ENCODE measurements around the gene AKAP9.
"Not testable (repeated sequence)": the region's sequence is repeated elsewhere in the genome, so short reads cannot be mapped to it uniquely, and the experiment has no call there.

AKAP9 gene

DNA sequence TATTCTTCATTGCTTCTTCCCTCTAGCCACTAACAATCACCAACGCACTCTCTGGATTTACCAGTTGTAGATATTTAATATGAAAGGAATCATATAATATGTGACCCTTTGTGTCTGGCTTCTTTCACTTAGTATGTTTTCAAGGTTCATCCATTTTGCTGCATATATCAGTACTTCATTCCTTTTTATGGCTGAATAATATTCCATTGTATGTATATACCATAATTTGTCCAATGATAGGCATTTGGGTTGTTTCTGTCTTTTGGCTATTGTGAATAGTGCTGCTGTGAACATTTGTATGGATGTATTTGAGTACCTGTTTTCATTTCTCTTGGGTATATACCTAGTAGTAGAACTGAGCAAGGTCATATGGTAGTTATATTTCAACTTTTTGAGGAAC lies 7.3 kb downstream of the AKAP9 start:
- DNase-seq, result no peak

DNA sequence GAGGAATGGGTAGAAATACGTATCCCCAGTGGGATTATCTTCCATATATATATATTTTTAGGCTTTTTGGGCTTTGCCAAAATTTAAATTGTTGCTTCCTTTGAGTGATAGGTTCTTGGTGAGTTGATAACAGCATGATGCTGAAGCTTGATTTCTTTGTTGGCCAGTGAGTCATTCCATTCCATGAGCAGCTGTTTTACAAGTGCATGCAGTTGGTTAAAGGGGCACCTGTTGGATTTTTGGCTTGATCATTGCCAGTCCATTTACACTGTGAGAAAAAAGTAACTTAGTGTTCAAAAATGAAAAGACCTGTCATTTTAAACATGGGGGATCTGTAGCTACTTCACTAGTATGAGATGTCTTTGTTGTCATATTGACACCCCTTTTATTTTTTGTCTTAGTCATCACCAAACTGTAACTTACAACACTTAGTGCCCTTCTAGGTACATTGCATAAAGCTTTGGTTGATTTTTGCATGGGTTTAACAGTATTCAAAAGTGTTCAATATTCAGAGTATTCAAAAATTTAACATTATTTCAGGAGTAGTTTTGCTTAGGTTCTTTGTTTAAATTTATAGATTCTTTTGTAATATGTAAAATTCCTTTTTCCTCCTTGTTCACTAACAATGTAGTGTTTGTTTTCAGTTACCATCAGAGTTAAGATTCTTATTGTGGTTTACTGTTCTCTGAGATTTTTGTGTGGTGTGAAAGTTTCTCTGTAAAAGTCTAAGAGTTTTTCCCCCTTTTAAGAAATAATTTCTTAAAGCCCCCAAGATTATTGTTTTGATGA lies 8.8 kb downstream of the AKAP9 start:
- DNase-seq, result no peak

GRCh38 chr7:91953618-91954017 lies 13.0 kb downstream of the AKAP9 start:
- no peak for DNase-seq

DNA sequence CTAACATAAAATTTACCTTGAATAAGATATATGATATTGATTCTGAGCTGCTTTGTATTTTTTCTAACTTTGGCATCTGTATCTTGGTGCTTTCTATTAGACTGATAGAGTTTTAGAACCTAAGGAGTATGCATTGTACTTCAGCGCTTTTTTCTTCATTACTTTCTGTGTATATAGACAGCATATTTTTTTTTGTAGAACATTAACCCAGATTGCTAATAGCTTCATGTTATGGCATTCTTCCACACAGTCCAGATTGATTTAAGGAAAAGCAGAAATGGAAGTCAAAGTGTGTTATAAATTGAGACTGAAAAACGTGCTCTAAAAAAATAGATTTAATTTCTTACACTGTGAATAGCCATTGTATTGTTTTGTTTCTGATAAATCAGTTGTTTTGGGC lies 15.8 kb downstream of the AKAP9 start:
- not testable (repeated sequence) for DNase-seq

DNA sequence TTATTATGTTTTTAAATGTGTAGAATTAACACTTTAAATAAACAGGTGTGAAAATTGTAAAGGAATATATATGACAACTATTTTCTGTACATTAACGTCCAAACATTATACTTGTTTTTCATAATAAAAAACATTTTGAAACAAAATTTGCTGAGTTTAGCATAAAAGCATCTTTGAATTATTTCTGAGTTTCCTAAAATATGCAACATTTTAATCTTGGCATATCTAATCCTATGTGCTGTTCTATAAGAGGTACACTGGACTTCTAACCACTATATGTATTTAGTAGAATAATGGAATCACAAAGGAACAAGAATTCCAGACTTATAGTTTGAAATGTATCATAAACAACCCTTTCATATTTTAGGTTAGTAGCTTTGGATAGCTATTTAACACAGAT lies 16.6 kb downstream of the AKAP9 start:
- DNase-seq, result no peak

- no peak for DNase-seq
These were observed 17.2 kb downstream of the AKAP9 start for GRCh38 chr7:91957823-91958222.

- no peak for DNase-seq
These were observed 18.4 kb downstream of the AKAP9 start for GRCh38 chr7:91959023-91959422.

DNA sequence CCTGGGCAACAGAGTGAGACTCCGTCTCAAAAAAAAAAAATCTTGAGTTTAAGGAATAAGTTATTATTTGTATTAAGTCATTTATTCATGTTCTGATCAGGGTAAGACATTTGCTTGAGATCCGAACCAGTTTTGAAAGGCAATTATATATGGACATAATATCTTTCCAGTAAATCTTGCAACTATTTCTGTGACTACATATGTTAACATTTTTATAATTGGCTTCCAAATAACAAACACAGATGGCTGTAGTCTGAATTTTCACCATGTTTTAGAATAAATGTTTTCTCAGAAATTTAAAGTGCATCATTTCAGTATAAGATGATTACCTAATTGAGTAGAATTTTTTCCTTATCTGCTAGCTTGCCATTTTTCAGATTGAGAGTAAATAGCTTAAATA lies 21.2 kb downstream of the AKAP9 start:
- no peak for DNase-seq

DNA sequence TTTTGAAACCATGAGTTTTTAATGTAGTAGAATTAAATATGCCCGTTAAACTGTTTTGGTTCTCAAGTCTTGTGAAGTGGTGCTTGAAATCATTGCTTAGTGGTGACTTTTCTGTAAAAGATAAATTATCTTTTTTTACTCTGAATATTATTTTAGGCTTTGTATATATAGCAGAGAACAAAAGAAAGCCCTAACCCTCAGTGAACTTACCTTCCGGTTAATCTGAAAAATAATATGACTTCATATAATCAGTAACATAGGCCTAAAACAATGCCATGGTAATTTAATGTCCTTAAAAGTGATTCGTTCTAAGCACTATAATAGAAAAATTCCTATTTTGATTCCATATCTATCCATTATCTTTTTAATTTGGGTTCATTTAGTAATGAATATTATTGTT lies 21.8 kb downstream of the AKAP9 start:
- no peak for DNase-seq

DNA sequence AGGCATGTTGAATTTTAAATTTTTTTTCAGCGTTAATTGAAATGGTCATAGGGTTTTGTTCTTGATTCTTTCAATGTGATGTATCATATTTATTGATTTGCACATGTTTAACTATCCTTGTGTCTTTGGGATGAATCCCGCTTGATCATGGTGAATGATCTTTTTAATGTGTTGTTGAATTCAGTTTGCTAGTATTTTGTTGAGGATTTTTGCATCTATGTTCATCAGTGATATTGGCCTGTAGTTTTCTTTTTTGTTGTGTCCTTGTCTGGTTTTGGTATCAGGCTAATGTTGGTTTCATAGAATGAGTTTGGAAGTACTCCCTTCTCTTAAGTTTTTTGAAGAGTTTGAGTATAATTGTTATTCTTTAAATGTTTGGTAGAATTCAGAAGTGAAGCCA lies 26.9 kb downstream of the AKAP9 start:
- not testable (repeated sequence) for DNase-seq

- DNase-seq, result no peak
These were observed 33.0 kb downstream of the AKAP9 start for GRCh38 chr7:91973639-91974038.

DNA sequence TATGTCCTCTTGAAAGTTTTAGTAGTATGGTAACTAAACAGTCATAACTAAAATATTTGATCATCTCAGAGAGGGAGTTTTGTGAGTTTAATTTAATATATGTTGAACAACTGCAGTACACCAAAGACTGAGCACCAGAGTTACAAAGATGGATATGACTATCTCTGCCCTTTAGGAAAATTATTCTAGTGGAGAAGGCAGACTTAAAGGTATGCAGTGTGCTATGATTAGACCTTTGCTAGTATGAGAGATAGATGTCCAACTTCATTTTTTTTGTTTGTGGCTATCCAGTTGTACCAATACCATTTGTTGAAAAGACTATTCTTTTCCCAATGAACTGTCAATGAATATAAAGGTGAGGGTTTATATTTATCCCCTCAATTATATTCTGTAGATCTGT lies 33.4 kb downstream of the AKAP9 start:
- no peak for DNase-seq

DNA sequence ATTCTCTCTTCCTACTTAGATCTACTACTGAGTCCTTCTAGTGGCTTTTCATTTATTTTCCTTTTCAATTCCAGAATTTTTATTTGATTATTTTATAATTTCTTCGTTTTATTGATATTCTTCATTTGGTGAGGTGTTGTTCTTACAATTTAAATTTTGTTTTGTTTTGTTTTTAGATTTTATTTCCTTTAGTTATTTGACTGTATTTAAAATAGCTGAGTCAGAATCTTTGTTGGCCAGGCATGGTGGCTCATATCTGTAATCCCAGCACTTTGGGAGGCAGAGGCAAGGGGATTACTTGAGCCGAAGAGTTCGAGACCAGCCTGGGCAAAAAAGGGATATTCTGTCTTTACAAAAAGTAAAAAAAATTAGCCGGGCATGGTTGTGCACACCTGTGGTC lies 36.1 kb downstream of the AKAP9 start:
- DNase-seq, result no peak

GRCh38 chr7:91979590-91979989 lies 38.9 kb downstream of the AKAP9 start:
- no peak for DNase-seq

DNA sequence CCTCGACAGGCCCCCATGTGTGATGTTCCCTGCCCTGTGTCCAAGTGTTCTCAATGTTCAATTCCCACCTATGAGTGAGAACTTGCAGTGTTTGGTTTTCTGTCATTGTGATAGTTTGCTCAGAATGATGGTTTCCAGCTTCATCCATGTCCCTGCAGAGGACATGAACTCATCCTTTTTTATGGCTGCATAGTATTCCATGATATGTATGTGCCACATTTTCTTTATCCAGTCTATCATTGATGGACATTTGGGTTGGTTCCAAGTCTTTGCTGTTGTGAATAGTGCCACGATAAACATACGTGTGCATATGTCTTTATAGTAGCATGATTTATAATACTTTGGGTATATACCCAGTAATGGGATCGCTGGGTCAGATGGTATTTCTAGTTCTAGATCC lies 41.7 kb downstream of the AKAP9 start:
- DNase-seq, result not testable (repeated sequence)

GRCh38 chr7:91988213-91988612 lies 47.6 kb downstream of the AKAP9 start:
- no peak for DNase-seq

DNA sequence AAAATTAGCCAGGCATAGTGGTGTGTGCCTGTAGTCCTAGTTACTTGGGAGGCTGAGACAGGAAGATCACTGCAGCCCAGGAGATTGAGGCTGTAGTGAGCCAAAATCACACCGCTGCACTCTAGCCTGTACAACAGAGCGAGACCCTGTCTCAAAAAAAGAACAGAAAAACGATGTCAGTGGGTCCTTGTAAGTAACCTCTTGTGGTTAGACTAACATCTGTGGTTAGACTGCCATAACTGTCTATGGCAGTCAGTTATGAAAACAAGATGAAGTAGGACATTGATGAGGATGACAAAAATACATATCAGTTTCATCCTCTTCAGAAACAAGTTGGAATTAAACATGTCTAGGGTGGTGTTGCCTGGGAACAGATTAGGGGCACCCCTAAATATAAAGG lies 53.3 kb downstream of the AKAP9 start:
- DNase-seq, result no peak

- no peak for DNase-seq
These were observed 54.9 kb downstream of the AKAP9 start for GRCh38 chr7:91995391-91996105.

- DNase-seq, result no peak
These were observed 59.2 kb downstream of the AKAP9 start for GRCh38 chr7:91999631-92000565.

- DNase-seq, result no peak
These were observed 62.1 kb downstream of the AKAP9 start for GRCh38 chr7:92002720-92003119.

DNA sequence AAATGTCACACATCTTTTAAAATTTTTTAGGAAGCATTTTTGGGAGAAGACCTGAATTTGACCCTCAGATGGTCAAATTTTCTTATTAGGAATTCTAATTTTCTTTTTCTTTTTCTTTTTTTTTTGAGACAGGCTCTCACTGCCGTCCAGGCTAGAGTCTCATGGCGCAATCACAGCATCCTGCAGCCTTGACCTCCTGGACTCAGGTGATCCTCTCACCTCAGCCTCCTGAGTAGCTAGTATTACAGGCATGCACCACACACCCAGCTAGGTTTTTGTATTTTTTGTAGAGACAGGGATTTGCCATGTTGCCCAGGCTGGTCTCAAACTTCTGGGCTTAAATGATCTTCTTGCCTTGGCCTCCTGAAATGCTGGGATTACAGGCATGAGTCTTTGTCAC lies 65.4 kb downstream of the AKAP9 start:
- DNase-seq, result no peak

DNA sequence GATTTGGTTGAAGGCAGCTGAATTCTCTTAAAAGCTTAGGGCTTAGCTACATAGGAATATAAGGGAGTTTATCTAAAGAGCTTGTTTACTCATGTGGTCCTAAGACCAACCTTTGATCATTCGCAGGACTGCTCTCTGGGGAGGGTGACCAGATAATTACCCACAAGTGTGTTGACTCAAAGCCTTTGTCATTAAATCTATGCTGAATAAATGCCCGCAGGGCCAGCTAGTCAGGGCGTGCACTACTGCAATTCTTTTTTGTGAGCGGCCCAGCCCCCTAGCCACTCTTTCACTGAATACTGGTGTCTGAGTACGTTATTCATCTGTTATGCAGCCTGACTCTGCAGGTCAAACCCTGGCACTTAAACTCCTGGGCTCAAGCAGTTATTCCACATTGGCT lies 69.6 kb downstream of the AKAP9 start:
- DNase-seq, result no peak

GRCh38 chr7:92013611-92014010 lies 72.9 kb downstream of the AKAP9 start:
- no peak for DNase-seq

Measured in activated gamma-delta T cell (primary cell).